OCI-LY1 (cell line): ENCODE data around the gene SPINT3.

Experiments used
- EZH2 ChIP-seq: fragments of 200-600 bp; sonication (generic), shearing (Covaris generic); IDR thresholded peaks from 2 replicates; pipeline ENCODE4 v1.8.0; 2017; ENCODE audit warnings: borderline replicate concordance, mixed run types, mild to moderate bottlenecking, antibody characterized with exemption, low read length, moderate library complexity, mixed read lengths
- TF ChIP-seq, protein P1 (sequence below): fragments of 200-600 bp; sonication (generic), shearing (Covaris generic); IDR thresholded peaks from 2 replicates; pipeline ENCODE4 v1.5.1; 2017; ENCODE audit warnings: mild to moderate bottlenecking, antibody characterized with exemption, low read length, moderate library complexity, mixed read lengths

DNA sequence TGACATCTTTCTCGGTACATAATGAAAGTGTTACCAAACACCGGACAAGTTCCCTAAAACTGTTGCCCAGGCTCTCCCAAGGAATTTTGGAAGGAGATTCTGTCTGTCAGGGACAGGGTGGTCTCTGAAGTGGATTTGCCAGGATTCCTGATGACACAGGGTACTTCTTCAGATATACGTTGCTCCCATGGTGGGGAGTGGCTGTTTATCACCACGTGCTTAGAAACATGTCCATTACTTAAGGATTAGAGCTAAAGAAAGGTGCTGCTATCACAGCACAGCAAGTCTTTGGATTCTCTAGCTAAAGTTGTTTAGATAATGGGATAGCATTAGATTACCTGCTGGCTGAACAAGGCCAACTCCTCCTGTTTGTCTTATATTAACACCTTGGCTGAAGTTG lies 6.3 kb downstream of the SPINT3 start:
- TF ChIP-seq, protein P1, sequence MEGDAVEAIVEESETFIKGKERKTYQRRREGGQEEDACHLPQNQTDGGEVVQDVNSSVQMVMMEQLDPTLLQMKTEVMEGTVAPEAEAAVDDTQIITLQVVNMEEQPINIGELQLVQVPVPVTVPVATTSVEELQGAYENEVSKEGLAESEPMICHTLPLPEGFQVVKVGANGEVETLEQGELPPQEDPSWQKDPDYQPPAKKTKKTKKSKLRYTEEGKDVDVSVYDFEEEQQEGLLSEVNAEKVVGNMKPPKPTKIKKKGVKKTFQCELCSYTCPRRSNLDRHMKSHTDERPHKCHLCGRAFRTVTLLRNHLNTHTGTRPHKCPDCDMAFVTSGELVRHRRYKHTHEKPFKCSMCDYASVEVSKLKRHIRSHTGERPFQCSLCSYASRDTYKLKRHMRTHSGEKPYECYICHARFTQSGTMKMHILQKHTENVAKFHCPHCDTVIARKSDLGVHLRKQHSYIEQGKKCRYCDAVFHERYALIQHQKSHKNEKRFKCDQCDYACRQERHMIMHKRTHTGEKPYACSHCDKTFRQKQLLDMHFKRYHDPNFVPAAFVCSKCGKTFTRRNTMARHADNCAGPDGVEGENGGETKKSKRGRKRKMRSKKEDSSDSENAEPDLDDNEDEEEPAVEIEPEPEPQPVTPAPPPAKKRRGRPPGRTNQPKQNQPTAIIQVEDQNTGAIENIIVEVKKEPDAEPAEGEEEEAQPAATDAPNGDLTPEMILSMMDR, result no peak
- no peak for TF ChIP-seq EZH2
